GM12891 (cell line): ENCODE data around the gene PISD.

ENCODE experiments used
- PAX5 ChIP-seq: IDR thresholded peaks from 2 replicates; pipeline ENCODE4 v1.6.1; 2011; ENCODE audit warnings: low read length, moderate library complexity, mild to moderate bottlenecking; ENCODE audit not compliant: insufficient read depth, severe bottlenecking
- POLR2A ChIP-seq: IDR thresholded peaks from 2 replicates; pipeline ENCODE4 v1.6.1; 2011; ENCODE audit warnings: low read depth, low read length, control low read depth
- POLR2AphosphoS5 ChIP-seq: IDR thresholded peaks from 2 replicates; pipeline ENCODE4 v1.6.1; 2011; ENCODE audit warnings: low read depth, low read length, control low read depth
- POU2F2 ChIP-seq: IDR thresholded peaks from 2 replicates; pipeline ENCODE4 v1.6.1; 2011; ENCODE audit warnings: low read depth, mild to moderate bottlenecking, control low read depth, low read length, moderate library complexity
- SPI1 ChIP-seq: IDR thresholded peaks from 2 replicates; pipeline ENCODE4 v1.6.1; 2011; ENCODE audit warnings: low read depth, low read length, control low read depth
- TAF1 ChIP-seq: IDR thresholded peaks from 2 replicates; pipeline ENCODE4 v1.6.1; 2011; ENCODE audit warnings: low read depth, low read length, control low read depth

- no peak for TF ChIP-seq POLR2A
- TF ChIP-seq POLR2AphosphoS5 = no peak
- no peak for TF ChIP-seq TAF1
- no peak for TF ChIP-seq SPI1
- no peak for TF ChIP-seq PAX5
- TF ChIP-seq POU2F2 = no peak
These were observed 77.2 kb downstream of the PISD start for GRCh38 chr22:31584804-31585160.
